Glutamatergic neuron (in vitro differentiated cells): ENCODE data around the gene SGPP1. TPM values are rescaled to one million over a fixed set of nuclear protein-coding genes. Genes with fewer than 3 reads are reported as not detected.

Experiments
- DNase-seq: peaks from one replicate; pipeline ENCODE4 v3.0.0; 2022
- H3K27ac Mint-ChIP-seq: one replicate; pipeline ENCODE4 v1.8.0; 2020; ENCODE audit warnings: mild to moderate bottlenecking, mixed read lengths, inconsistent platforms; ENCODE audit not compliant: unreplicated experiment
- H3K27me3 Mint-ChIP-seq: one replicate; pipeline ENCODE4 v1.8.0; 2020; ENCODE audit warnings: mild to moderate bottlenecking, moderate library complexity, mixed read lengths, inconsistent platforms; ENCODE audit not compliant: unreplicated experiment
- H3K36me3 Mint-ChIP-seq: one replicate; pipeline ENCODE4 v1.8.0; 2020; ENCODE audit warnings: mild to moderate bottlenecking, mixed read lengths, inconsistent platforms; ENCODE audit not compliant: unreplicated experiment
- H3K4me1 Mint-ChIP-seq: one replicate; pipeline ENCODE4 v1.8.0; 2020; ENCODE audit warnings: mild to moderate bottlenecking, low read depth, mixed read lengths, inconsistent platforms; ENCODE audit not compliant: unreplicated experiment
- H3K4me3 Mint-ChIP-seq: one replicate; pipeline ENCODE4 v1.8.0; 2020; ENCODE audit warnings: mild to moderate bottlenecking, mixed read lengths, inconsistent platforms; ENCODE audit not compliant: unreplicated experiment
- H3K9me3 Mint-ChIP-seq: one replicate; pipeline ENCODE4 v1.8.0; 2020; ENCODE audit warnings: mild to moderate bottlenecking, moderate library complexity, mixed read lengths, inconsistent platforms; ENCODE audit not compliant: unreplicated experiment
- CTCF ChIP-seq: fragments of 200-600 bp; sonication (generic); IDR thresholded peaks from one replicate; pipeline ENCODE4 v1.5.0; 2021; ENCODE audit not compliant: partially characterized antibody, unreplicated experiment
- long read RNA-seq: library from polyadenylated mRNA; unstranded; transcript quantifications from one replicate; pipeline ENCODE4 v2.0.0, GENCODE V29; 2020; ENCODE audit not compliant: unreplicated experiment
- total RNA-seq: library from RNA; stranded (reverse); fragmentation: NEBNext Ultra II Directional; extraction: Animal tissue kit (Norgen Biotek cat#: 25700); gene quantifications from one replicate; pipeline ENCODE4 v1.2.1, GENCODE V29; 2021; ENCODE audit not compliant: unreplicated experiment

SGPP1 gene, protein sequence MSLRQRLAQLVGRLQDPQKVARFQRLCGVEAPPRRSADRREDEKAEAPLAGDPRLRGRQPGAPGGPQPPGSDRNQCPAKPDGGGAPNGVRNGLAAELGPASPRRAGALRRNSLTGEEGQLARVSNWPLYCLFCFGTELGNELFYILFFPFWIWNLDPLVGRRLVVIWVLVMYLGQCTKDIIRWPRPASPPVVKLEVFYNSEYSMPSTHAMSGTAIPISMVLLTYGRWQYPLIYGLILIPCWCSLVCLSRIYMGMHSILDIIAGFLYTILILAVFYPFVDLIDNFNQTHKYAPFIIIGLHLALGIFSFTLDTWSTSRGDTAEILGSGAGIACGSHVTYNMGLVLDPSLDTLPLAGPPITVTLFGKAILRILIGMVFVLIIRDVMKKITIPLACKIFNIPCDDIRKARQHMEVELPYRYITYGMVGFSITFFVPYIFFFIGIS
- 4.3 TPM for total RNA-seq
- long read RNA-seq, result 0 reads

DNA sequence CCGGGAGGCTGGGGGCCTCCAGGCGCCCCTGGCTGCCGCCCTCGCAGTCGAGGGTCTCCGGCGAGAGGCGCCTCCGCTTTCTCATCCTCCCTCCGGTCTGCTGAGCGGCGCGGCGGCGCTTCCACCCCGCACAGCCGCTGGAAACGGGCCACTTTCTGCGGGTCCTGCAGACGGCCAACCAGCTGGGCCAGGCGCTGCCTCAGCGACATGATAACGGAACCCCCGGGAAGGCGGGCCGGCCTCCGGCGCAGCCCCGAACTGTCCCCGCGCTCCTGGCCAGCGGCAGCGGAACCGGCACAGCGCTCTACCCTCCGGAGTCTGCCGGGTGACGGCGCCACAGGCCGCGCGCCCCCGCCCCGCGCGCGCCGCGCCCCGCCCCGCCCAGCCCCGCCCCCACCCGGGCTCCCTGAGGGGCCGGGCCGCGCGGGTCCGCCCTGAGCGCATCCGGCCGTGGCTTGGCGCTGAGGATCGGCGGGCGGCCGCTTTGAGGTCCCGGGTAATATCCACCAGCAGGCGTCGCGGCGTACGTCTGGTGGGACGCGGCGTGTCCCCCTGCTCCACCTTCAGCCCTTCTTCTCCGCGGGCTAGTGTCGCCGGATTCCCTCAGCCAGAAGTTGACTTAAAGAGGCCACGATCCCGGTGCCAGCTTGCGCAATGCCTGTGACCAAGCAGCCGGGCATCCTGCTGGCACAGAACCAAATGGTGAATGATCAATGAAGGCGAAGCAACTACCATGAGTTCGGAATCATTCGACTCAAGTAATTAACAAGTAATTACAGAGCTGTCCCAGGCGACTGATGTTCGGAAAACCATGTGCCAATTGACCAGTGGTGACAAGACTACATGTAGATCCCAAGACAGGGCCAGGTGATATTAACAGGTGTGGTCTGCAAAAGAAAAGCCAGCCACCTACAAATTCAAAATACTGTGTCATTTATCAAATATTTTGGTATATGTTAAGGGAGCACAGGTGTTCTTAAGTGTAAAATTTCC is at the start of gene SGPP1:
TSS of gene SGPP1 (minus strand) at position 330 of the 993 bp plus-strand sequence. CDS start at position 209, 121 bp downstream.
- DNase-seq, result peak; percentile 85
- H3K9me3 Mint-ChIP-seq, result peaks cover 7% of the 10 kb centered on the region
- TF ChIP-seq CTCF, result peak; percentile 32
- peak within 1 kb of the TSS; percentile 96 for H3K27ac Mint-ChIP-seq
- peaks cover 13% of the 10 kb centered on the region for H3K4me1 Mint-ChIP-seq
- peak within 1 kb of the TSS; percentile 100 for H3K4me3 Mint-ChIP-seq
- H3K36me3 Mint-ChIP-seq, result no peaks in the 10 kb centered on the region
- peaks cover 9% of the 10 kb centered on the region for H3K27me3 Mint-ChIP-seq

GRCh38 chr14:63777024-63777423 is 49.2 kb upstream of the SGPP1 start:
- Mint-ChIP-seq H3K4me1 (no peaks in the 10 kb centered on the region), H3K36me3 (no peaks in the 10 kb centered on the region), H3K9me3 (no peaks in the 10 kb centered on the region), H3K27ac (no peak overlapping the region), H3K27me3 (no peaks in the 10 kb centered on the region), H3K4me3 (no peak overlapping the region)
- no peak for TF ChIP-seq CTCF
- no peak for DNase-seq

- no peak for TF ChIP-seq CTCF
- no peaks in the 10 kb centered on the region for H3K4me1 Mint-ChIP-seq
- no peak overlapping the region for H3K4me3 Mint-ChIP-seq
- H3K9me3 Mint-ChIP-seq, result peaks cover 3% of the 10 kb centered on the region
- H3K27ac Mint-ChIP-seq, result no peak overlapping the region
- no peaks in the 10 kb centered on the region for H3K36me3 Mint-ChIP-seq
- no peaks in the 10 kb centered on the region for H3K27me3 Mint-ChIP-seq
- no peak for DNase-seq
Measured at GRCh38 chr14:63773504-63773903, 45.6 kb upstream of the SGPP1 start.

GRCh38 chr14:63770187-63770807 is 42.4 kb upstream of the SGPP1 start:
- Mint-ChIP-seq H3K4me1 (peaks cover 1% of the 10 kb centered on the region), H3K36me3 (no peaks in the 10 kb centered on the region), H3K9me3 (peaks cover 3% of the 10 kb centered on the region), H3K4me3 (no peak overlapping the region), H3K27me3 (peaks cover 2% of the 10 kb centered on the region), H3K27ac (no peak overlapping the region)
- DNase-seq, result no peak
- peak; percentile 24 for TF ChIP-seq CTCF
